ENCODE data around the gene CNTNAP2. TPM values are rescaled to one million over a fixed set of nuclear protein-coding genes. Genes with fewer than 3 reads are reported as not detected.
"Not testable (repeated sequence)": the region's sequence is repeated elsewhere in the genome, so short reads cannot be mapped to it uniquely, and the experiment has no call there.

Gene CNTNAP2
- polyA plus RNA-seq, 2 donors = 0.41 to 0.48 TPM

GRCh38 chr7:148078111-148078510, 1961.5 kb downstream of the CNTNAP2 start:
- H3K4me1 ChIP-seq (ENCODE audit: control insufficient read depth in 2 of 2, insufficient read depth in 2 of 2, low read length in 1 of 2); H3K27ac ChIP-seq (ENCODE audit: low read depth in 2 of 2, low read length in 1 of 2); H3K4me3 ChIP-seq (ENCODE audit: low read depth in 1 of 2, low read length in 2 of 2); H3K36me3 ChIP-seq (ENCODE audit: control insufficient read depth in 2 of 2, insufficient read depth in 2 of 2, low read length in 1 of 2); H3K9me3 ChIP-seq (ENCODE audit: control insufficient read depth in 2 of 2, insufficient read depth in 1 of 2, low read depth in 1 of 2, low read length in 1 of 2); H3K27me3 ChIP-seq (ENCODE audit: control insufficient read depth in 1 of 2, insufficient read depth in 2 of 2, low read length in 2 of 2): not testable (repeated sequence)
- WGBS, 2 donors = 61 to 76% methylated on average over 4 of the region's 4 CpGs

GRCh38 chr7:148079206-148080080, 1962.8 kb downstream of the CNTNAP2 start:
- Histone ChIP-seq H3K27me3 (ENCODE audit: control insufficient read depth in 1 of 2, insufficient read depth in 2 of 2, low read length in 2 of 2) (no peaks in the 10 kb centered on the region), H3K36me3 (ENCODE audit: control insufficient read depth in 2 of 2, insufficient read depth in 2 of 2, low read length in 1 of 2) (no peaks in the 10 kb centered on the region), H3K4me1 (ENCODE audit: control insufficient read depth in 2 of 2, insufficient read depth in 2 of 2, low read length in 1 of 2) (no peaks in the 10 kb centered on the region), H3K4me3 (ENCODE audit: low read depth in 1 of 2, low read length in 2 of 2) (no peak overlapping the region), H3K9me3 (ENCODE audit: control insufficient read depth in 2 of 2, insufficient read depth in 1 of 2, low read depth in 1 of 2, low read length in 1 of 2) (no peaks in the 10 kb centered on the region), H3K27ac (ENCODE audit: low read depth in 2 of 2, low read length in 1 of 2) (no peak overlapping the region)
- WGBS, 2 donors = 92 to 95% methylated on average over 2 of the region's 2 CpGs

- H3K27ac ChIP-seq (ENCODE audit: low read depth in 2 of 2, low read length in 1 of 2) = no peak overlapping the region
- no peaks in the 10 kb centered on the region for H3K27me3 ChIP-seq (ENCODE audit: control insufficient read depth in 1 of 2, insufficient read depth in 2 of 2, low read length in 2 of 2)
- H3K36me3 ChIP-seq (ENCODE audit: control insufficient read depth in 2 of 2, insufficient read depth in 2 of 2, low read length in 1 of 2) = no peaks in the 10 kb centered on the region
- H3K4me3 ChIP-seq (ENCODE audit: low read depth in 1 of 2, low read length in 2 of 2) = no peak overlapping the region
- 14 to 22% methylated on average over 1 of the region's 1 CpG for WGBS, 2 donors
- H3K4me1 ChIP-seq (ENCODE audit: control insufficient read depth in 2 of 2, insufficient read depth in 2 of 2, low read length in 1 of 2) = no peaks in the 10 kb centered on the region
- H3K9me3 ChIP-seq (ENCODE audit: control insufficient read depth in 2 of 2, insufficient read depth in 1 of 2, low read depth in 1 of 2, low read length in 1 of 2) = no peaks in the 10 kb centered on the region
Observed at GRCh38 chr7:148083448-148083847, 1966.8 kb downstream of the CNTNAP2 start.

- Histone ChIP-seq H3K4me1 (ENCODE audit: control insufficient read depth in 2 of 2, insufficient read depth in 2 of 2, low read length in 1 of 2) (no peaks in the 10 kb centered on the region), H3K4me3 (ENCODE audit: low read depth in 1 of 2, low read length in 2 of 2) (no peak overlapping the region), H3K27me3 (ENCODE audit: control insufficient read depth in 1 of 2, insufficient read depth in 2 of 2, low read length in 2 of 2) (no peaks in the 10 kb centered on the region), H3K9me3 (ENCODE audit: control insufficient read depth in 2 of 2, insufficient read depth in 1 of 2, low read depth in 1 of 2, low read length in 1 of 2) (no peaks in the 10 kb centered on the region), H3K36me3 (ENCODE audit: control insufficient read depth in 2 of 2, insufficient read depth in 2 of 2, low read length in 1 of 2) (no peaks in the 10 kb centered on the region), H3K27ac (ENCODE audit: low read depth in 2 of 2, low read length in 1 of 2) (no peak overlapping the region)
- WGBS, 2 donors = 5 to 6% methylated on average over 3 of the region's 3 CpGs
Observed at GRCh38 chr7:148084138-148084537, 1967.5 kb downstream of the CNTNAP2 start.

GRCh38 chr7:148091882-148092281, 1975.3 kb downstream of the CNTNAP2 start:
- H3K36me3 ChIP-seq (ENCODE audit: control insufficient read depth in 2 of 2, insufficient read depth in 2 of 2, low read length in 1 of 2) = no peaks in the 10 kb centered on the region
- no peaks in the 10 kb centered on the region for H3K9me3 ChIP-seq (ENCODE audit: control insufficient read depth in 2 of 2, insufficient read depth in 1 of 2, low read depth in 1 of 2, low read length in 1 of 2)
- 63 to 66% methylated on average over 4 of the region's 4 CpGs for WGBS, 2 donors
- no peak overlapping the region for H3K27ac ChIP-seq (ENCODE audit: low read depth in 2 of 2, low read length in 1 of 2)
- H3K4me3 ChIP-seq (ENCODE audit: low read depth in 1 of 2, low read length in 2 of 2) = no peak overlapping the region
- H3K27me3 ChIP-seq (ENCODE audit: control insufficient read depth in 1 of 2, insufficient read depth in 2 of 2, low read length in 2 of 2) = no peaks in the 10 kb centered on the region
- no peaks in the 10 kb centered on the region for H3K4me1 ChIP-seq (ENCODE audit: control insufficient read depth in 2 of 2, insufficient read depth in 2 of 2, low read length in 1 of 2)

GRCh38 chr7:148093375-148094166, 1977.0 kb downstream of the CNTNAP2 start:
- WGBS, 2 donors = 75% methylated on average over 9 of the region's 9 CpGs
- H3K27ac ChIP-seq (ENCODE audit: low read depth in 2 of 2, low read length in 1 of 2) = no peak overlapping the region
- no peaks in the 10 kb centered on the region for H3K4me1 ChIP-seq (ENCODE audit: control insufficient read depth in 2 of 2, insufficient read depth in 2 of 2, low read length in 1 of 2)
- no peaks in the 10 kb centered on the region for H3K27me3 ChIP-seq (ENCODE audit: control insufficient read depth in 1 of 2, insufficient read depth in 2 of 2, low read length in 2 of 2)
- no peaks in the 10 kb centered on the region for H3K36me3 ChIP-seq (ENCODE audit: control insufficient read depth in 2 of 2, insufficient read depth in 2 of 2, low read length in 1 of 2)
- H3K9me3 ChIP-seq (ENCODE audit: control insufficient read depth in 2 of 2, insufficient read depth in 1 of 2, low read depth in 1 of 2, low read length in 1 of 2) = no peaks in the 10 kb centered on the region
- no peak overlapping the region for H3K4me3 ChIP-seq (ENCODE audit: low read depth in 1 of 2, low read length in 2 of 2)

- Histone ChIP-seq H3K4me3 (ENCODE audit: low read depth in 1 of 2, low read length in 2 of 2) (no peak overlapping the region), H3K36me3 (ENCODE audit: control insufficient read depth in 2 of 2, insufficient read depth in 2 of 2, low read length in 1 of 2) (no peaks in the 10 kb centered on the region), H3K27me3 (ENCODE audit: control insufficient read depth in 1 of 2, insufficient read depth in 2 of 2, low read length in 2 of 2) (no peaks in the 10 kb centered on the region), H3K27ac (ENCODE audit: low read depth in 2 of 2, low read length in 1 of 2) (no peak overlapping the region), H3K4me1 (ENCODE audit: control insufficient read depth in 2 of 2, insufficient read depth in 2 of 2, low read length in 1 of 2) (no peaks in the 10 kb centered on the region), H3K9me3 (ENCODE audit: control insufficient read depth in 2 of 2, insufficient read depth in 1 of 2, low read depth in 1 of 2, low read length in 1 of 2) (no peaks in the 10 kb centered on the region)
- WGBS, 2 donors = 43 to 44% methylated on average over 8 of the region's 8 CpGs
Observed at GRCh38 chr7:148095066-148095465, 1978.5 kb downstream of the CNTNAP2 start.

- H3K9me3 ChIP-seq (ENCODE audit: control insufficient read depth in 2 of 2, insufficient read depth in 1 of 2, low read depth in 1 of 2, low read length in 1 of 2) = no peaks in the 10 kb centered on the region
- no peak overlapping the region for H3K27ac ChIP-seq (ENCODE audit: low read depth in 2 of 2, low read length in 1 of 2)
- H3K4me3 ChIP-seq (ENCODE audit: low read depth in 1 of 2, low read length in 2 of 2) = no peak overlapping the region
- no peaks in the 10 kb centered on the region for H3K36me3 ChIP-seq (ENCODE audit: control insufficient read depth in 2 of 2, insufficient read depth in 2 of 2, low read length in 1 of 2)
- H3K27me3 ChIP-seq (ENCODE audit: control insufficient read depth in 1 of 2, insufficient read depth in 2 of 2, low read length in 2 of 2) = no peaks in the 10 kb centered on the region
- WGBS, 2 donors = 64 to 66% methylated on average over 4 of the region's 4 CpGs
- peaks cover 0 to 2% of the 10 kb centered on the region in 2 donors for H3K4me1 ChIP-seq (ENCODE audit: control insufficient read depth in 2 of 2, insufficient read depth in 2 of 2, low read length in 1 of 2)
Observed at GRCh38 chr7:148104136-148104716, 1987.6 kb downstream of the CNTNAP2 start.

- peaks cover 0 to 2% of the 10 kb centered on the region in 2 donors for H3K4me1 ChIP-seq (ENCODE audit: control insufficient read depth in 2 of 2, insufficient read depth in 2 of 2, low read length in 1 of 2)
- no peaks in the 10 kb centered on the region for H3K36me3 ChIP-seq (ENCODE audit: control insufficient read depth in 2 of 2, insufficient read depth in 2 of 2, low read length in 1 of 2)
- no peaks in the 10 kb centered on the region for H3K27me3 ChIP-seq (ENCODE audit: control insufficient read depth in 1 of 2, insufficient read depth in 2 of 2, low read length in 2 of 2)
- H3K4me3 ChIP-seq (ENCODE audit: low read depth in 1 of 2, low read length in 2 of 2) = no peak overlapping the region
- WGBS, 2 donors = 85 to 87% methylated on average over 2 of the region's 2 CpGs
- H3K9me3 ChIP-seq (ENCODE audit: control insufficient read depth in 2 of 2, insufficient read depth in 1 of 2, low read depth in 1 of 2, low read length in 1 of 2) = no peaks in the 10 kb centered on the region
- H3K27ac ChIP-seq (ENCODE audit: low read depth in 2 of 2, low read length in 1 of 2) = no peak overlapping the region
Observed at GRCh38 chr7:148104924-148105323, 1988.3 kb downstream of the CNTNAP2 start.
